Activated CD4-positive, alpha-beta T cell treated with anti-CD3 and anti-CD28 coated beads for 36 hours (primary cell): ENCODE data around the gene ZNF502. TPM values are rescaled to one million over a fixed set of nuclear protein-coding genes. Genes with fewer than 3 reads are reported as not detected.
"Not testable (repeated sequence)": the region's sequence is repeated elsewhere in the genome, so short reads cannot be mapped to it uniquely, and the experiment has no call there.

Experiments
- ATAC-seq: fragments of 200-7000 bp; cut with Tn5 transposase; one replicate; pipeline ENCODE4 v1.10.0; 2021; ENCODE audit warnings: mild to moderate bottlenecking, moderate library complexity
- CTCF ChIA-PET: fragments of 350-600 bp; sonication (Branson Sonifier 250); formaldehyde crosslinking; loops from one replicate; lab custom pipeline; 2021; ENCODE audit warnings: antibody characterized with exemption; lab: Charles Lee
- POLR2A ChIA-PET: fragments of 350-600 bp; sonication (Branson Sonifier 250); formaldehyde crosslinking; loops from one replicate; lab custom pipeline; 2021; ENCODE audit warnings: antibody characterized with exemption, inconsistent platforms; lab: Charles Lee
- DNase-seq: peaks from one replicate; pipeline ENCODE4 v3.0.0-alpha.2; 2020
- H3K27ac Mint-ChIP-seq: one replicate; pipeline ENCODE4 v1.8.0; 2021; ENCODE audit warnings: mixed read lengths
- H3K27me3 Mint-ChIP-seq: one replicate; pipeline ENCODE4 v1.8.0; 2021; ENCODE audit warnings: mixed read lengths
- H3K36me3 Mint-ChIP-seq: one replicate; pipeline ENCODE4 v1.8.0; 2021; ENCODE audit warnings: low read depth, mixed read lengths
- H3K4me1 Mint-ChIP-seq: one replicate; pipeline ENCODE4 v1.8.0; 2021; ENCODE audit warnings: mixed read lengths
- H3K4me3 Mint-ChIP-seq: one replicate; pipeline ENCODE4 v1.8.0; 2021; ENCODE audit warnings: mild to moderate bottlenecking, moderate library complexity, mixed read lengths
- H3K9me3 Mint-ChIP-seq: one replicate; pipeline ENCODE4 v1.8.0; 2021; ENCODE audit warnings: low read depth, mixed read lengths
- intact Hi-C, 2 experiments: fragments of 100-400 bp; cut with DNase I in 1 of 2; cut with micrococcal nuclease in 1 of 2; formaldehyde crosslinking; loops; one replicate each; pipeline versions ENCODE4 v1.14.2 to v1.15.1; 2022 to 2024; cut with DNase I, micrococcal nuclease
- total RNA-seq, 2 experiments: library from RNA; stranded (reverse); gene quantifications; one replicate each; pipeline ENCODE4 v1.2.3, GENCODE V29; 2021

Gene ZNF502
- 1 to 10 TPM; 1.8 to 2.4 TPM for total RNA-seq

DNA sequence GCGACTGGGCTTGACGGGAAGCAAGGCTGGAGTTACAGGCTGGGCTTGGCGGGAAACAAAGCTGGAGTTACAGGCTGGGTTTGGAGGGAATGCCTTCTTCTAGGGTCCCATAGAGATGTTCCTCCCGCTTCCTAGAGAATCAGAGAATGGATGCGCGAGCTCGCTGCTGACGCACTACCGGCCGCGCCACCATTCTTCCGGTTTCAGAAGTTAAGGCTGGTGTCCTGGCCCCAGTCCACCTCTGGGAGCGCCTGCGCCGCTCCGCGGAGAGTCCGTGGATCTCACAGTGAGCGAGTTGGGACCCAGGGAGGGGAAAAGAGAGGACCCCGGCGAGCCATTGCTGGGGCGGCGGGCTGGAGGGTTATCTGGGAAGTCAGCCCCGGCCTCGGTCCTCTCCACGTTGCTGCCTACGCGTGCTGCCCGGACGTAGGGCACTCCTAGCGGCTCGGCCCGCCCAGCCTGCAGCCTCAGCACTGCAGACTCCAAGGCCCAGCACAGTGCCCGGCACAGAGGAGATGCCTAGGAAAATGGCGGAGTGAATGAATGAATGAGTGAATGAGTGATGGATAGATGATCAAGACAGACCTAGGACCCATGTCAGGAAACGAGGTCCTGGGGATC lies at the start of gene ZNF502:
Gene ZNF502 (plus strand): TSS at position 206 of the 621 bp plus-strand sequence. CDS start 7,602 bp downstream, outside the sequence.
- ChIA-PET POLR2A (interaction anchor here (0.7 kb wide), 1 partner anchor 17 kb away, joined by 4 read pairs; the partner anchor contains the start of gene ZNF501), CTCF (interaction anchor here (1.0 to 2.5 kb wide), 5 partner anchors 9 to 179 kb away, joined by 3 to 8 read pairs (median 6); partner anchors contain the start of gene ZNF501)
- ATAC-seq = peak; percentile 92
- Mint-ChIP-seq H3K36me3 (peaks cover 46% of the 10 kb centered on the region), H3K9me3 (peaks cover 32% of the 10 kb centered on the region), H3K4me1 (peaks cover 17% of the 10 kb centered on the region), H3K4me3 (peak within 1 kb of the TSS; percentile 84), H3K27me3 (peaks cover 19% of the 10 kb centered on the region), H3K27ac (peak within 1 kb of the TSS; percentile 77)
- peak; percentile 80 for DNase-seq
- intact Hi-C loops = loop anchor here (1.0 kb wide), 3 partner anchors 17 to 49 kb away; partner anchors contain the start of genes ZNF501 (in 2 of the 2), KIAA1143 (in 1 of the 2) and KIF15 (in 1 of the 2)

- DNase-seq = no peak
- intact Hi-C loops = no loop called here
- ChIA-PET CTCF (no interaction called here), POLR2A (no interaction called here)
- Mint-ChIP-seq H3K4me1 (no peaks in the 10 kb centered on the region), H3K9me3 (peaks cover 42% of the 10 kb centered on the region), H3K27me3 (no peaks in the 10 kb centered on the region), H3K36me3 (peaks cover 11% of the 10 kb centered on the region), H3K4me3 (no peak overlapping the region), H3K27ac (no peak overlapping the region)
- ATAC-seq = no peak
Measured at GRCh38 chr3:44665173-44665572, 47.3 kb upstream of the ZNF502 start.

- POLR2A ChIA-PET = no interaction called here
- peaks cover 33% of the 10 kb centered on the region for H3K9me3 Mint-ChIP-seq
- H3K27me3 Mint-ChIP-seq = no peaks in the 10 kb centered on the region
- no peak for DNase-seq
- no peaks in the 10 kb centered on the region for H3K4me1 Mint-ChIP-seq
- intact Hi-C loops = no loop called here
- ATAC-seq = no peak
- no peak overlapping the region for H3K4me3 Mint-ChIP-seq
- H3K36me3 Mint-ChIP-seq = peaks cover 5% of the 10 kb centered on the region
- CTCF ChIA-PET = no interaction called here
- H3K27ac Mint-ChIP-seq = no peak overlapping the region
Measured at GRCh38 chr3:44666346-44666745, 46.1 kb upstream of the ZNF502 start.

- intact Hi-C loops = no loop called here
- Mint-ChIP-seq H3K4me1 (no peaks in the 10 kb centered on the region), H3K27ac (no peak overlapping the region), H3K27me3 (no peaks in the 10 kb centered on the region), H3K4me3 (no peak overlapping the region), H3K9me3 (peaks cover 35% of the 10 kb centered on the region), H3K36me3 (no peaks in the 10 kb centered on the region)
- ATAC-seq = no peak
- DNase-seq = no peak
- ChIA-PET POLR2A (no interaction called here), CTCF (no interaction called here)
Measured at GRCh38 chr3:44669760-44670159, 42.7 kb upstream of the ZNF502 start.

DNA sequence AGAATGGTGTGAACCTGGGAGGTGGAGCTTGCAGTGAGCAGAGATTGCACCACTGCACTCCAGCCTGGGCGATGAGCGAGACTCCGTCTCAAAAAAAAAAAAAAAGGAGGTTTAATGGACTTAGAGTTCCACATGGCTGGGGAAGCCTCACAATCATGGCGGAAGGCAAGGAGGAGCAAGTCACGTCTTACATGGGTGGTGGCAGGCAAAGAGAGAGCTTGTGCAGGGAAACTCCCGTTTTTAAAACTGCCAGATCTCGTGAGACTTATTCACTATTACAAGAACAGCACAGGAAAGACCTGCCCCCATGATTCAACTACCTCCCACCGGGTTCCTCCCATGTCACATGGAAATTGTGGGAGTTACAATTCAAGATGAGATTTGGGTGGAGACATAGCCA lies 39.0 kb upstream of the ZNF502 start:
- H3K27ac Mint-ChIP-seq, POLR2A ChIA-PET, H3K4me1 Mint-ChIP-seq, H3K4me3 Mint-ChIP-seq, H3K27me3 Mint-ChIP-seq, CTCF ChIA-PET, DNase-seq, ATAC-seq, intact Hi-C loops, H3K36me3 Mint-ChIP-seq: not testable (repeated sequence)
- peaks cover 29% of the 10 kb centered on the region for H3K9me3 Mint-ChIP-seq

- intact Hi-C loops = no loop called here
- POLR2A ChIA-PET = no interaction called here
- Mint-ChIP-seq H3K27ac (no peak overlapping the region), H3K4me3 (no peak overlapping the region), H3K27me3 (no peaks in the 10 kb centered on the region), H3K36me3 (no peaks in the 10 kb centered on the region), H3K4me1 (no peaks in the 10 kb centered on the region), H3K9me3 (peaks cover 27% of the 10 kb centered on the region)
- ATAC-seq = no peak
- CTCF ChIA-PET = interaction anchor here (0.6 to 1.0 kb wide), 2 partner anchors 11 to 21 kb away, joined by 3 read pairs; no protein-coding TSS in a partner anchor
- DNase-seq = no peak
Measured at GRCh38 chr3:44674211-44674610, 38.2 kb upstream of the ZNF502 start.

DNA sequence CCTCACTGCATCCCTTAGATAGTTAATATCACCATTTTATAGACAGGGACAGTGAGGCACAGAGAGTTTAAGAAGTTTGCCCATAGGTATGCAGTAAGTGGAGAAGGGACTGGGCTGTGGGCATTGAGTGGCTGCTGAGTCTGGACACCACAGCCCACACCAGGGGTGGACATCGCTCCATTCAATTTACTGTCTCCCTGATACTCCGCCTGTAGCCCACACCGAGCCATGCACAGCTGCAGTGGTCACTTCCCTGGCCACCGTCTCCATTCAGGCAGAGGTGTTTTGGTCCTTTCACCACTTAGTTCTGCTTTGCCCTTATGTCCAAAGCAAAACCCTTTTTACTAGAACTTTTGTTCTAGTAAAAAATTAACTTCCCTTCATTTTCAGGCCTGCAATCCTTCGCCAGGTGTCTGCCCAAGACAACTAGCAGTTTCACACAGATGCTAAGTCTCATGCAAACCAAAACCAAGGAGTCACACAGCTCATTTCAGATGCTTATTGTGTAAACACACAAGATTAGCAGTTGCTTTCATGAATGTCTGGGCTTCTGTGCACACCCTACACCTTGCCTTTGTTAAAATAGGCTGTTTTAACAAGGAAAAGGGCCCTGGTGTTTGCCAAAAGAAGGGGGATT lies 33.9 kb upstream of the ZNF502 start:
- Mint-ChIP-seq H3K4me1 (no peaks in the 10 kb centered on the region), H3K27ac (no peak overlapping the region), H3K9me3 (peaks cover 34% of the 10 kb centered on the region), H3K36me3 (peaks cover 21% of the 10 kb centered on the region), H3K27me3 (no peaks in the 10 kb centered on the region), H3K4me3 (no peak overlapping the region)
- DNase-seq = no peak
- ChIA-PET CTCF (interaction anchor here (0.8 kb wide), 1 partner anchor 82 kb away, joined by 3 read pairs; no protein-coding TSS in a partner anchor), POLR2A (no interaction called here)
- ATAC-seq = no peak
- intact Hi-C loops = no loop called here

GRCh38 chr3:44680921-44681455 lies 31.5 kb upstream of the ZNF502 start:
- intact Hi-C loops = no loop called here
- Mint-ChIP-seq H3K36me3 (peaks cover 44% of the 10 kb centered on the region), H3K27me3 (peaks cover 3% of the 10 kb centered on the region), H3K4me3 (no peak overlapping the region), H3K9me3 (peaks cover 40% of the 10 kb centered on the region), H3K4me1 (peaks cover 11% of the 10 kb centered on the region), H3K27ac (no peak overlapping the region)
- ATAC-seq (no peak), DNase-seq (no peak)
- ChIA-PET POLR2A (no interaction called here), CTCF (interaction anchor here (0.6 to 0.7 kb wide), 2 partner anchors 139 to 761 kb away, joined by 3 read pairs; no protein-coding TSS in a partner anchor)

- H3K9me3 Mint-ChIP-seq = peaks cover 43% of the 10 kb centered on the region
- no peak for ATAC-seq
- ChIA-PET POLR2A (no interaction called here), CTCF (no interaction called here)
- no peak overlapping the region for H3K4me3 Mint-ChIP-seq
- no peak overlapping the region for H3K27ac Mint-ChIP-seq
- peaks cover 52% of the 10 kb centered on the region for H3K36me3 Mint-ChIP-seq
- DNase-seq = no peak
- H3K4me1 Mint-ChIP-seq = peaks cover 11% of the 10 kb centered on the region
- intact Hi-C loops = no loop called here
- peaks cover 11% of the 10 kb centered on the region for H3K27me3 Mint-ChIP-seq
Measured at GRCh38 chr3:44682182-44682896, 30.1 kb upstream of the ZNF502 start.

DNA sequence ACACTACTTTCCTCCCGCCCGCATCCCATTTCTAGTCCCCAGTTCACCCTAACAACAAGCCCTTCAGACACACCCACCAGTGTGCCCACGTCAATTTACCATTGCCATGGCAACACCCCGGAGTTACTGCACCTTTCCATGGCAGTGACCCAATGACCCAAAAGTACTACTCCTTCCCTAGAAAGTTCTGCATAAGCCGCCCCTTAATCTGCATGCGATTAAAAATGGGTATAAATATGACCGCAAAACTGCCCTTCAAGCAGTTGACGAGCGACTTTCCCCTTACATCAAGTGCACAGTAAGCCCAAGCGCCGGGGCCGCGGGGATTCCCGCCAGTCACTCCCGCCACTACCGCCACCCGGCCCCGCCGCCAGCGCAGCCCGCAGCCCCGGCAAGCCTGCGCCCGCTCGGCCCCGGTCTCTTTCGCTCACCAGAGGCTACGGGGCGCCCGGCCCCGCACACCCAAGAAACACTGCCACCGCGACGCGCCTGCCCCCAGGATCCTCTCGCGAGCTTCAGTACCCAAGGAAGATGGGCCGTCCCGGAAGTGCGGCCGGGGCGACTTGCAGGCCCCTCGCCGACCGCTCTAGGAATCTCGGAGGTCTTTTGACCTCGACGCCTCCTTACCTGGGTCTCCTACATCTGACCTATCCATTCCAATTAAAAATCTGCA lies 27.2 kb upstream of the ZNF502 start:
- Mint-ChIP-seq H3K4me1 (peaks cover 11% of the 10 kb centered on the region), H3K9me3 (peaks cover 40% of the 10 kb centered on the region), H3K36me3 (peaks cover 52% of the 10 kb centered on the region), H3K27me3 (peaks cover 23% of the 10 kb centered on the region), H3K4me3 (peak overlapping the region; percentile 73), H3K27ac (peak overlapping the region; percentile 29)
- ATAC-seq = peak; percentile 92
- DNase-seq = peak; percentile 77
- intact Hi-C loops = loop anchor here (1.0 to 5.0 kb wide), 5 partner anchors 27 to 60 kb away; partner anchors contain the start of genes ZNF197 (in 2 of the 2), ZNF35 (in 1 of the 2), ZNF501 (in 1 of the 2) and ZNF502 (in 1 of the 2)
- CTCF ChIA-PET = no interaction called here
- POLR2A ChIA-PET = no interaction called here

GRCh38 chr3:44687898-44688297 lies 24.6 kb upstream of the ZNF502 start:
- Mint-ChIP-seq H3K4me3 (no peak overlapping the region), H3K27ac (no peak overlapping the region), H3K9me3 (peaks cover 39% of the 10 kb centered on the region), H3K27me3 (peaks cover 42% of the 10 kb centered on the region), H3K4me1 (peaks cover 11% of the 10 kb centered on the region), H3K36me3 (peaks cover 37% of the 10 kb centered on the region)
- intact Hi-C loops = loop anchor here in 1 of 2 experiments (5.0 kb wide), 1 partner anchor 41 kb away; the partner anchor contains the start of gene ZNF35
- ChIA-PET POLR2A (no interaction called here), CTCF (no interaction called here)
- DNase-seq (no peak), ATAC-seq (no peak)
